Left cardiac atrium (tissue), 4 donors: ENCODE measurements around the gene IYD. TPM values are rescaled to one million over a fixed set of nuclear protein-coding genes. Genes with fewer than 3 reads are reported as not detected.

Source experiments
- ATAC-seq, 2 donors: fragments of 200-7000 bp; cut with Tn5 transposase; one replicate each; pipeline ENCODE4 v1.9.1; 2020; ENCODE audit warnings: mild to moderate bottlenecking in 2 of 2, moderate library complexity in 2 of 2
- DNase-seq: peaks from one replicate; pipeline ENCODE4 v3.0.0-alpha.2; 2020
- intact Hi-C, 2 donors: fragments of 100-400 bp; cut with DNase I; formaldehyde crosslinking; loops; one replicate each; pipeline versions ENCODE4 v1.14.1 to v1.15.1; 2022 to 2023
- long read RNA-seq: library from polyadenylated mRNA; unstranded; transcript quantifications from one replicate; pipeline ENCODE4 v2.0.0, GENCODE V29; 2021
- total RNA-seq, 2 donors: library from RNA; stranded (reverse); fragmentation: NEBNext Ultra II Directional; extraction: Animal tissue kit (Norgen Biotek cat#: 25700); gene quantifications; one replicate each; pipeline ENCODE4 v1.2.1, GENCODE V29; 2021
- donor health status: DM: no; HTN: yes; CAD: no.
- donor health status: DM: no; HTN: yes; CAD: no; lungs with severe emphysema.
- donor health status: DM: yes; HTN: yes; CAD: no.
- donor health status: Dilated cardiomyopathy.

Gene IYD, protein sequence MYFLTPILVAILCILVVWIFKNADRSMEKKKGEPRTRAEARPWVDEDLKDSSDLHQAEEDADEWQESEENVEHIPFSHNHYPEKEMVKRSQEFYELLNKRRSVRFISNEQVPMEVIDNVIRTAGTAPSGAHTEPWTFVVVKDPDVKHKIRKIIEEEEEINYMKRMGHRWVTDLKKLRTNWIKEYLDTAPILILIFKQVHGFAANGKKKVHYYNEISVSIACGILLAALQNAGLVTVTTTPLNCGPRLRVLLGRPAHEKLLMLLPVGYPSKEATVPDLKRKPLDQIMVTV
- total RNA-seq, result not detected
- long read RNA-seq, result 0 reads

GRCh38 chr6:150368762-150369161, at the start of gene IYD:
IYD (plus strand) TSS chr6:150369012; CDS start chr6:150369032, 20 bp downstream.
- intact Hi-C loops, result no loop called here
- no peak for DNase-seq
- ATAC-seq, result no peak

DNA sequence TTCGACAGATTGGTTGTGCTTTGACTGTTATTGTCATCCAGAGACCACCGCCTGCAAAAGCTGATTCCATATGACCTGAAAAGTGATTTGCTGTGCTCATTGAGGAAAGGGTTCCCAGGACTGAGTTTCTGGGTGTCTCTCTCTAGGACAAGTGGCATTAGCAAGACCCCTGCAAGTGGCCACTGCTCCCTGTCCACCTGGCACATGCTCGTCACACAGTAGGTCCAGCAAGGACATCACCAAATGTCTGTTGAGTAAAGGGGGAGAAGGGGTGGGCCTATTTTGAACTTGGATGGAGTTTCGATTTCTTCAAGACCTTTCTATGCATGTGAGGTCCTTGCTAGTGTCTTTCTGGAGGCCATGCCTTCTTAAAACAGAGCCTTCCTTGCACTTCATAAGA, 48.9 kb upstream of the IYD start:
- DNase-seq, result no peak
- intact Hi-C loops, result loop anchor here in 1 of 2 donors (5.0 kb wide), 1 partner anchor 178 kb away; the partner anchor contains the start of gene PPP1R14C
- no peak for ATAC-seq

DNA sequence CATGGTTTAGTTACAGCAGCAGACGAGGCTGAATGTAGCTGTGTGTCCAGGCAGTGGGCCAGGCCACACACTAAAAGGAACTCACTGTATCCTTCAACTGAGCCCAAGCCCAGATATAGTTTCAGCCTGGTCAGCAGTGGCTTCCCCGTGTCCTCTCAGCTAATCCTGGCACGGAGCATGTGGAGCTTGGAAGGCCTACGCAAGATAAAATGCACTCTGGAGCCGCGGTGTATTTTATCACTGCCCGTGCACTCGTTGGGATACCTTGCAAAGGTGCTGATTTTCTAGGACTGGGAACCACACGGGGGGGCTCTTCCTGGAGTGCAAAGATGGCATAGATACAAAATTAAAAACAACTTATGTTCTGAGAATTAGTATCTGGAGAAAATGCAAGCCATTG, 48.4 kb upstream of the IYD start:
- intact Hi-C loops, result loop anchor here in 1 of 2 donors (5.0 kb wide), 1 partner anchor 178 kb away; the partner anchor contains the start of gene PPP1R14C
- peak; percentile 80 for DNase-seq
- peak; percentile 96 to 97 for ATAC-seq

- ATAC-seq (peak in 1 of 2 donors; percentile 6), DNase-seq (peak; percentile 37)
- intact Hi-C loops, result loop anchor here in 1 of 2 donors (5.0 kb wide), 1 partner anchor 180 kb away; the partner anchor contains the start of gene PPP1R14C
These were observed 46.3 kb upstream of the IYD start for GRCh38 chr6:150322466-150322871.

DNA sequence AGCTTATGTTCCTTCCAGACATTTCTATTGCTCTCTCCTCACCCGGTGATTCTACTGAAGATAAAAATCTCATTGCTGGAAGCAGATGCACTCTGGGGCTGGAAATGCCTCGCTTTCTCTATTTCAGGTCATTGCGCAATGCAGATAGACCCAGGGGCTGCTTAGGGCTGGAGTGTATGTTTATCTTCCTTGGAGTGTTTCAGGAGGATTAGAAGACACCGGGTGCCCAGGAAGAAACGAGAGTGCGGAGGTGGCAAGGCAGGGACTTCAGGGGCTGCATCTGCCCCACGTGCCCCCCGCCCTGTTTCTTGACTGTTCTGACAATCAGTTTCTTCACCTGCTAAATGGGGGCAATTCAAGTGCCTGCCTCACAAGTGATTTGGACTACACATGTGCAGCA, 45.6 kb upstream of the IYD start:
- no peak for ATAC-seq
- no peak for DNase-seq
- intact Hi-C loops, result loop anchor here in 1 of 2 donors (5.0 kb wide), 1 partner anchor 181 kb away; the partner anchor contains the start of gene PPP1R14C

GRCh38 chr6:150324044-150324443, 44.8 kb upstream of the IYD start:
- intact Hi-C loops, result loop anchor here in 1 of 2 donors (5.0 kb wide), 1 partner anchor 182 kb away; the partner anchor contains the start of gene PPP1R14C
- ATAC-seq, result no peak

DNA sequence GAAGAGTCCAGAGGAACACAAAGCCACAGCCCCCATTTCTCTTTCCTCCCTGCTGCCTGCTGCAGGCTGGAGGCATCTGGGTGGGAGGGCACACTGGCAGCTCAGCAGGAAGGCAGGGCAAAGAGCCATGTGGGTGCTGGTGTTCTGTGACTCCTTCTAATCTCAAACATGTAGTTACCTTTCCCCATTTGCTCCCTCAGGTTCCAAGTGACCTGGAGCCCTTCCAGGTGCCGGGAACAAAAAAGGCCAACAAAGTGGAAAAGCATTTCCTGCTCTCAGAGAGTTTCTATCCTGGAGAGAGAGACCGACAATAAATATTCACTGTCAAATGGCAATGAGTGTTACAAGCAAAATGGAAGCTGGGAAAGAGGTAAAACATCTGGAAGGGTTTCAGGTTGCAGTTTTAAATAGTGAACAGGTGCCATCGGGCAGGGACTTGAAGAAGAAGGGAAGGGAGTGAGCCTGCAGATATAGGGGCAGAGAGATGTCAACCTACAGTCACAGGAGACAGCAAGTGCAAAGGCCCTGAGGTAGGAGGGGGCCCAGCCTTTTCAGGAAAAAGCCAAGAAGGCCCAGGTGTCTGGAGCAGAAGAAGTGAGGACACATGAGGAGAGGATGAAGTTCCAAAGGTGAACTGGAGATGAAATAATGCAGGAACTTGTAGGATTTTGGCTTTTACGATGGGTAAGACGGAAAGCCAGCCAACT, 43.6 kb upstream of the IYD start:
- no peak for ATAC-seq
- intact Hi-C loops, result no loop called here
- no peak for DNase-seq

More at GRCh38 chr6:150324044-150324443, 44.8 kb upstream of the IYD start:
- DNase-seq, result no peak

GRCh38 chr6:150327117-150327774, 41.6 kb upstream of the IYD start:
- intact Hi-C loops, result no loop called here
- ATAC-seq (peak; percentile 47 to 83), DNase-seq (peak; percentile 23)

- intact Hi-C loops, result no loop called here
- DNase-seq, result no peak
- ATAC-seq, result no peak
These were observed 39.9 kb upstream of the IYD start for GRCh38 chr6:150328744-150329405.

DNA sequence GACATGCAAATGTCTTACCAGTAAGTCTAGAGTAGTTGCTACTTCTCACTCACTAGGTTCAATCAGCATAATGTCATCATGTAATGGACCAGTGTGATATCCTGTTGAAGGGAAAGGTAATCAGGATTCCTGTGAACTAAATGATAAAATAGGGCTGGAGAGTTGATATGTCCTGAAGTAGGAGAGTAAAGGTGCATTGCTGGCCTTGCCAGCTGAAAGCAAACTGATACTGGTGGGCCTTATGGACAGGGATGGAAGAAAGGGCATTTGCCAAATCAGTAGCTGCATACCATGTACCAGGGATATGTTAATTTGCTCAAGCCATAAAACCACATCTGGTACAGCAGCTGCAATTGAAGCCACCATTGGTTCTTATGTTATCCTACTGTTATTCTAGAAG, 37.5 kb upstream of the IYD start:
- no peak for ATAC-seq
- intact Hi-C loops, result no loop called here
- no peak for DNase-seq

GRCh38 chr6:150332939-150333584, 35.8 kb upstream of the IYD start:
- DNase-seq (no peak), ATAC-seq (no peak)
- intact Hi-C loops, result no loop called here

DNA sequence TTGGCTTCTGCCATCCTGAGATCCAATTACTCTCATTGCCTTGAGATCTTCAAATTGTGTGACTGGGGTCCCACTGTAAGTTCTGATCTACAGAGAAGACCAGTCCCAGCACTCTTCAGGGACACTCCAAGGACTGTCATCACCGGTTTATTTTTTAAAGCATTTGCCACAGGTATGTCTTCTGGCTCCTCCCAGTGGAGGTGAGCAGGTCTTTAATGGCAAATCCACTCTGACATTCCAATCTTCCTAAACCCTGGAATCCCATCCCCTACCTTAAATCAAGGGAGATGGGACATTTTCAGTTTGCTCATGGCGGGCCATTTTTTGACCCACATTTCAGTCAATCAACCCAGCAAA, 35.2 kb upstream of the IYD start:
- DNase-seq, result no peak
- intact Hi-C loops, result no loop called here
- ATAC-seq, result no peak

- DNase-seq, result peak; percentile 28
- peak in 1 of 2 donors; percentile 50 for ATAC-seq
- intact Hi-C loops, result loop anchor here (1.0 to 2.0 kb wide), 2 partner anchors 254 to 255 kb away; no protein-coding TSS in a partner anchor
These were observed 33.7 kb upstream of the IYD start for GRCh38 chr6:150334790-150335783.

- no peak for DNase-seq
- intact Hi-C loops, result no loop called here
- no peak for ATAC-seq
These were observed 32.5 kb upstream of the IYD start for GRCh38 chr6:150336299-150336698.

DNA sequence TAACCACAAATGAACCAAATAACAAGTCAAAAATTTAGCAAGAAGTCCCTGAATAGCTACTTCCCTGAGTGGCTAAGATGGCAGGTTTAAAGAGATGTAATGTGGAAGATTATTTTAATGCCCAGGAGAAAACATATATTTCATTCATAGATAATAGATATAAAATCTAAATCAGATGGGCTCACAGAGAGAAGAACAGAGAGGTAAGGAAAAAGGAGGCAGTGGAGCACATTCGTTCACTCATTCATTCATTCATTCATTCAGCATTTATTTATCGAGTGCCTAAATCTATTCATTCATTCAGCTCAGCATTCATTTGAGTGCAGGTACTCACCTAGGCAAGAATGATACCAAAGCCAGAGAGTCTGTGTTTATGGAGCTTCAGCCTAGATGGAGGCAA, 32.1 kb upstream of the IYD start:
- no peak for ATAC-seq
- intact Hi-C loops, result no loop called here
- DNase-seq, result no peak

- no peak for DNase-seq
- no peak for ATAC-seq
- intact Hi-C loops, result no loop called here
These were observed 26.7 kb upstream of the IYD start for GRCh38 chr6:150342126-150342525.

DNA sequence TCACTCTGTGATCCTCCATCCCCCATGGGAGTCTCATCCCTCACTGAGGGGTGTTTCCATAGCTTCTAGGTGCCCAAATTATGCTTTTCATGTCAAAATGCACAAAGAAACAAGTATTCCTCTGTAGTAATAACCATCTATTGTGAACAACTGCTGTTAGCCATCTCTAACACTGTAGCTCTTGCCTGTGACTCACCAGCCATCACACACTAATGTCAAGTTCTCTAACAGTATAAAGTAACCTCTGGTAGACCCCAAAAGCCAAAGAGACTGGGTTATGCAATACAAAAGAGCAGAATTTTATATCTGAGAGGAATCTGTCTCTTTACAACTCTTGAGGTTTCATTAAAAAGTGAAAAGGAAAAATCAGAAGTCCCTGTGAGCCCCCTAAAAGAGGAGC, 25.4 kb upstream of the IYD start:
- ATAC-seq, result no peak
- intact Hi-C loops, result no loop called here
- no peak for DNase-seq

DNA sequence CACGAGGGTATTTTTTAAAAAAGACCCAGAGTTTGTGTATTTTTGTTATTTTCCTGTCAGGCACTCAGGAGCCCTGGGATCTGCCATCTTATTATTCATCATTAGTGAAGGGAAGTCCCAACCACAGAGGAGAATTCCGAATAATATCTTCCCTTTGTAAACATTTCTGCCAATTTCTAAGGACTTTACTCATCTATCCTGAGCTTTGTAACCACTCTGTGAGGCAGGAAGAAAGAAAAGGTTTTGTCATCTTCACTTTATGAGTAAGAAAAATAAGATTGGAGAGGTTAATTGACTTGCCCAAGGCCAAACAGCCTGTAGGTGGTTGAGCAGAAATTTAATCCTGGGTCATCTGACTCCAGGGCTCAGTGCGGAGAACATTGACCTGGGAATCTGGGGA, 23.0 kb upstream of the IYD start:
- no peak for ATAC-seq
- DNase-seq, result no peak
- intact Hi-C loops, result no loop called here
